ENCODE data around the gene ANKS1B.

GRCh38 chr12:99257672-99258071 lies 727.1 kb downstream of the ANKS1B start:
- TF ChIP-seq ARNTL (CRISPR knock-in tag; IDR thresholded peaks at IDR 0.05; ENCODE audit: borderline replicate concordance, low read depth) (no peak), TOX (CRISPR knock-in tag; IDR thresholded peaks at IDR 0.05; ENCODE audit: borderline replicate concordance) (no peak), ZFP30 (CRISPR knock-in tag; IDR thresholded peaks at IDR 0.05) (no peak)
- TF ChIP-seq, protein P1, sequence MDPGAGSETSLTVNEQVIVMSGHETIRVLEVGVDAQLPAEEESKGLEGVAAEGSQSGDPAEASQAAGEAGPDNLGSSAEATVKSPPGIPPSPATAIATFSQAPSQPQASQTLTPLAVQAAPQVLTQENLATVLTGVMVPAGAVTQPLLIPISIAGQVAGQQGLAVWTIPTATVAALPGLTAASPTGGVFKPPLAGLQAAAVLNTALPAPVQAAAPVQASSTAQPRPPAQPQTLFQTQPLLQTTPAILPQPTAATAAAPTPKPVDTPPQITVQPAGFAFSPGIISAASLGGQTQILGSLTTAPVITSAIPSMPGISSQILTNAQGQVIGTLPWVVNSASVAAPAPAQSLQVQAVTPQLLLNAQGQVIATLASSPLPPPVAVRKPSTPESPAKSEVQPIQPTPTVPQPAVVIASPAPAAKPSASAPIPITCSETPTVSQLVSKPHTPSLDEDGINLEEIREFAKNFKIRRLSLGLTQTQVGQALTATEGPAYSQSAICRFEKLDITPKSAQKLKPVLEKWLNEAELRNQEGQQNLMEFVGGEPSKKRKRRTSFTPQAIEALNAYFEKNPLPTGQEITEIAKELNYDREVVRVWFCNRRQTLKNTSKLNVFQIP (CRISPR knock-in tag; IDR thresholded peaks at IDR 0.05; ENCODE audit: borderline replicate concordance, low read depth) = no peak
- TF ChIP-seq, protein P2, sequence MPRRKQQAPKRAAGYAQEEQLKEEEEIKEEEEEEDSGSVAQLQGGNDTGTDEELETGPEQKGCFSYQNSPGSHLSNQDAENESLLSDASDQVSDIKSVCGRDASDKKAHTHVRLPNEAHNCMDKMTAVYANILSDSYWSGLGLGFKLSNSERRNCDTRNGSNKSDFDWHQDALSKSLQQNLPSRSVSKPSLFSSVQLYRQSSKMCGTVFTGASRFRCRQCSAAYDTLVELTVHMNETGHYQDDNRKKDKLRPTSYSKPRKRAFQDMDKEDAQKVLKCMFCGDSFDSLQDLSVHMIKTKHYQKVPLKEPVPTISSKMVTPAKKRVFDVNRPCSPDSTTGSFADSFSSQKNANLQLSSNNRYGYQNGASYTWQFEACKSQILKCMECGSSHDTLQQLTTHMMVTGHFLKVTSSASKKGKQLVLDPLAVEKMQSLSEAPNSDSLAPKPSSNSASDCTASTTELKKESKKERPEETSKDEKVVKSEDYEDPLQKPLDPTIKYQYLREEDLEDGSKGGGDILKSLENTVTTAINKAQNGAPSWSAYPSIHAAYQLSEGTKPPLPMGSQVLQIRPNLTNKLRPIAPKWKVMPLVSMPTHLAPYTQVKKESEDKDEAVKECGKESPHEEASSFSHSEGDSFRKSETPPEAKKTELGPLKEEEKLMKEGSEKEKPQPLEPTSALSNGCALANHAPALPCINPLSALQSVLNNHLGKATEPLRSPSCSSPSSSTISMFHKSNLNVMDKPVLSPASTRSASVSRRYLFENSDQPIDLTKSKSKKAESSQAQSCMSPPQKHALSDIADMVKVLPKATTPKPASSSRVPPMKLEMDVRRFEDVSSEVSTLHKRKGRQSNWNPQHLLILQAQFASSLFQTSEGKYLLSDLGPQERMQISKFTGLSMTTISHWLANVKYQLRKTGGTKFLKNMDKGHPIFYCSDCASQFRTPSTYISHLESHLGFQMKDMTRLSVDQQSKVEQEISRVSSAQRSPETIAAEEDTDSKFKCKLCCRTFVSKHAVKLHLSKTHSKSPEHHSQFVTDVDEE (CRISPR knock-in tag; IDR thresholded peaks at IDR 0.05) = no peak
